Ascending aorta (tissue), 2 donors: Measurements from ENCODE around the gene ADRA2C. TPM values are rescaled to one million over a fixed set of nuclear protein-coding genes. Genes with fewer than 3 reads are reported as not detected.

Source experiments
- DNase-seq, 2 donors: peaks; one replicate each; pipeline ENCODE4 v3.0.0-alpha.2; 2019; ENCODE audit warnings: low spot score in 2 of 2
- H3K27ac ChIP-seq, 2 donors: fragments of 200-600 bp; sonication (generic); one replicate each; pipeline ENCODE4 v1.5.1; 2016 to 2017; ENCODE audit warnings: mild to moderate bottlenecking in 1 of 2
- H3K27me3 ChIP-seq: fragments of 200-600 bp; sonication (generic); one replicate; pipeline ENCODE4 v1.5.1; 2017
- H3K36me3 ChIP-seq, 2 donors: fragments of 200-600 bp; sonication (generic); one replicate each; pipeline ENCODE4 v1.5.1; 2016
- H3K4me1 ChIP-seq, 2 donors: fragments of 200-600 bp; sonication (generic); one replicate each; pipeline ENCODE4 v1.5.1; 2016 to 2017; ENCODE audit warnings: mild to moderate bottlenecking in 1 of 2
- H3K4me3 ChIP-seq, 2 donors: fragments of 200-600 bp; sonication (generic); one replicate each; pipeline ENCODE4 v1.5.1; 2016 to 2017; ENCODE audit warnings: mild to moderate bottlenecking in 1 of 2
- H3K9me3 ChIP-seq, 2 donors: fragments of 200-600 bp; sonication (generic); one replicate each; pipeline ENCODE4 v1.5.1; 2016
- intact Hi-C: fragments of 100-400 bp; cut with DNase I; formaldehyde crosslinking; loops from one replicate; pipeline ENCODE4 v1.15.1; 2023
- total RNA-seq: library from RNA; depleted of rRNA; stranded (reverse); fragments of >200 nt; gene quantifications from one replicate; pipeline ENCODE4 v1.1.0, GENCODE V29; 2016
- TF ChIP-seq, protein P1 (sequence below), 3 experiments: fragments of 200-600 bp in 2 of 3; fragments of 450-650 bp in 1 of 3; sonication (generic) in 2 of 3; IDR thresholded peaks; one replicate each; pipeline ENCODE4 v1.5.1; 2016 to 2019; ENCODE audit warnings: antibody characterized with exemption in 3 of 3, mild to moderate bottlenecking in 1 of 3, moderate library complexity in 1 of 3

ADRA2C gene
- total RNA-seq, 1 donor from 2014 or later, result 46.1 TPM

DNA sequence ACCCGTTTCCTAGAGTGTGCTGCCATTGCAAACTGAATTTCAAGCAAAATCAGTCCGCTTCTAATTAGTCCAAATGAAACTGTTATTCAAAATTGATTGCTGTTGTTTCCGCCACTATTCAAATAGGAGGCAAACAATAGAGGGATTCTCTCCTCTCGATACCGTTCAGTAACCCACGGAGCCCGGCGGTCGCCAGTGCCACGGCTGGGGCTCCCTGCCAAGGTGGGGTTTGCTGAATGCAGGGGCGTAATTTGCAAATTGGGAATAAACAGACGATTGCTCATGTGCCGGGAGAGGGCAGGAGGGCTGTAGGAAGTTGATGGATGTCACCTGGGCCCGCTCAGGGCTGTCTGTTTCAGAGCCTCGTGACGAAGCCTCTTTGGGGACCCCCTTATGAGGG is 8.8 kb downstream of the ADRA2C start:
- Histone ChIP-seq H3K4me1 (peaks cover 5 to 16% of the 10 kb centered on the region in 2 donors), H3K36me3 (no peaks in the 10 kb centered on the region), H3K4me3 (no peak overlapping the region), H3K9me3 (no peaks in the 10 kb centered on the region), H3K27me3 (no peaks in the 10 kb centered on the region), H3K27ac (no peak overlapping the region)
- intact Hi-C loops, result no loop called here
- TF ChIP-seq, protein P1, sequence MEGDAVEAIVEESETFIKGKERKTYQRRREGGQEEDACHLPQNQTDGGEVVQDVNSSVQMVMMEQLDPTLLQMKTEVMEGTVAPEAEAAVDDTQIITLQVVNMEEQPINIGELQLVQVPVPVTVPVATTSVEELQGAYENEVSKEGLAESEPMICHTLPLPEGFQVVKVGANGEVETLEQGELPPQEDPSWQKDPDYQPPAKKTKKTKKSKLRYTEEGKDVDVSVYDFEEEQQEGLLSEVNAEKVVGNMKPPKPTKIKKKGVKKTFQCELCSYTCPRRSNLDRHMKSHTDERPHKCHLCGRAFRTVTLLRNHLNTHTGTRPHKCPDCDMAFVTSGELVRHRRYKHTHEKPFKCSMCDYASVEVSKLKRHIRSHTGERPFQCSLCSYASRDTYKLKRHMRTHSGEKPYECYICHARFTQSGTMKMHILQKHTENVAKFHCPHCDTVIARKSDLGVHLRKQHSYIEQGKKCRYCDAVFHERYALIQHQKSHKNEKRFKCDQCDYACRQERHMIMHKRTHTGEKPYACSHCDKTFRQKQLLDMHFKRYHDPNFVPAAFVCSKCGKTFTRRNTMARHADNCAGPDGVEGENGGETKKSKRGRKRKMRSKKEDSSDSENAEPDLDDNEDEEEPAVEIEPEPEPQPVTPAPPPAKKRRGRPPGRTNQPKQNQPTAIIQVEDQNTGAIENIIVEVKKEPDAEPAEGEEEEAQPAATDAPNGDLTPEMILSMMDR (IDR thresholded peaks at IDR 0.05), result no peak
- DNase-seq, result no peak

DNA sequence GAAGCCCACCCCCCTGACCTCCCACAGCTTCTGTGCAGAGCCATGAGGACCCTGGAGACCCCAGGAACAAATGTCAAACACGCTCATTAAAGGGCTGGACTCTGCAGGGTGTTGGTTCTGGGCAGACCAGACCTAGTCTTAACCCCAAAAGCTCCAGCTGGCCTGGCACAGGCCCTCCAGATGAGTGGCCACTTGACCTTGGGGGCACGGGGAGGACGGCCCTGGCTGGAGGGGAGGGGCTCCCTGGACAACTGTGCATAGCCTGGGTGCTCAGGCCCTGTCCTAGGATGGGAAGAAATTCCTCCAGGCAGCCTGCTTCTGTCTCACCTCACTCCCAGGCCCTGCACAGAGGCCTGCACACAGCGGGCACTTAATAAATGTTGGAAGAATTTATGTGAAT is 9.4 kb downstream of the ADRA2C start:
- DNase-seq, result no peak
- peaks cover 5 to 16% of the 10 kb centered on the region in 2 donors for H3K4me1 ChIP-seq
- no peaks in the 10 kb centered on the region for H3K9me3 ChIP-seq
- TF ChIP-seq, protein P1 (IDR thresholded peaks at IDR 0.05), result no peak
- H3K27me3 ChIP-seq, result no peaks in the 10 kb centered on the region
- intact Hi-C loops, result no loop called here
- no peak overlapping the region for H3K4me3 ChIP-seq
- H3K36me3 ChIP-seq, result no peaks in the 10 kb centered on the region
- H3K27ac ChIP-seq, result no peak overlapping the region

GRCh38 chr4:3776166-3777032 is 10.2 kb downstream of the ADRA2C start:
- no peak overlapping the region for H3K27ac ChIP-seq
- H3K27me3 ChIP-seq, result no peaks in the 10 kb centered on the region
- peaks cover 5 to 10% of the 10 kb centered on the region in 2 donors for H3K4me1 ChIP-seq
- TF ChIP-seq, protein P1 (IDR thresholded peaks at IDR 0.05), result no peak
- no peak for DNase-seq
- intact Hi-C loops, result no loop called here
- no peaks in the 10 kb centered on the region for H3K9me3 ChIP-seq
- H3K36me3 ChIP-seq, result no peaks in the 10 kb centered on the region
- H3K4me3 ChIP-seq, result no peak overlapping the region

- H3K27me3 ChIP-seq, result no peaks in the 10 kb centered on the region
- intact Hi-C loops, result no loop called here
- DNase-seq, result no peak
- no peaks in the 10 kb centered on the region for H3K36me3 ChIP-seq
- peaks cover 5 to 6% of the 10 kb centered on the region in 2 donors for H3K4me1 ChIP-seq
- TF ChIP-seq, protein P1 (IDR thresholded peaks at IDR 0.05), result no peak
- no peak overlapping the region for H3K27ac ChIP-seq
- H3K9me3 ChIP-seq, result no peaks in the 10 kb centered on the region
- no peak overlapping the region for H3K4me3 ChIP-seq
Measured at GRCh38 chr4:3777033-3777390, 10.8 kb downstream of the ADRA2C start.

GRCh38 chr4:3777669-3778068 is 11.5 kb downstream of the ADRA2C start:
- no peak for DNase-seq
- intact Hi-C loops, result no loop called here
- Histone ChIP-seq H3K27me3 (no peaks in the 10 kb centered on the region), H3K4me1 (no peaks in the 10 kb centered on the region), H3K36me3 (no peaks in the 10 kb centered on the region), H3K27ac (no peak overlapping the region), H3K9me3 (no peaks in the 10 kb centered on the region), H3K4me3 (no peak overlapping the region)
- TF ChIP-seq, protein P1 (IDR thresholded peaks at IDR 0.05), result no peak
